BJ (cell line): ENCODE data around the gene RPLP1. TPM values are rescaled to one million over a fixed set of nuclear protein-coding genes. Genes with fewer than 3 reads are reported as not detected.

ENCODE experiments used
- CTCF ChIA-PET: fragments of 350-600 bp; formaldehyde crosslinking; extraction: SDS; loops from one replicate; lab custom pipeline; 2021; ENCODE audit warnings: antibody characterized with exemption, inconsistent platforms; lab: Yijun Ruan, JAX
- POLR2A ChIA-PET: fragments of 300-600 bp; sonication (Branson Sonifier 250); formaldehyde crosslinking; extraction: SDS; loops from one replicate; lab custom pipeline; 2021; ENCODE audit warnings: antibody characterized with exemption; lab: Charles Lee
- DNase-seq: peaks from one replicate; pipeline ENCODE4 v3.0.0-alpha.2; 2011; ENCODE audit warnings: low read depth
- H3K27me3 ChIP-seq: 2 replicates; pipeline ENCODE4 v1.6.0; 2011; ENCODE audit warnings: low read length; ENCODE audit not compliant: control insufficient read depth, insufficient read depth
- H3K36me3 ChIP-seq: 2 replicates; pipeline ENCODE4 v1.5.1; 2011; ENCODE audit warnings: low read length; ENCODE audit not compliant: control insufficient read depth, insufficient read depth
- H3K4me3 ChIP-seq: 2 replicates; pipeline ENCODE4 v1.5.1; 2011; ENCODE audit warnings: low read depth, mild to moderate bottlenecking, control low read depth, low read length
- CTCF ChIP-seq: IDR thresholded peaks from 2 replicates; pipeline ENCODE4 v1.5.1; 2011; ENCODE audit warnings: low read depth, mild to moderate bottlenecking, control low read depth, inconsistent platforms, low read length, moderate library complexity; ENCODE audit not compliant: insufficient read depth
- polyA plus RNA-seq: library from polyadenylated mRNA; depleted of rRNA; stranded (reverse); fragments of >200 nt; gene quantifications from 2 replicates; pipeline ENCODE4 v1.2.3, GENCODE V29; 2011

The RPLP1 gene
- polyA plus RNA-seq, 1 experiment = 1,191 TPM

GRCh38 chr15:69422336-69422895, 30.2 kb upstream of the RPLP1 start:
- no peaks in the 10 kb centered on the region for H3K36me3 ChIP-seq
- TF ChIP-seq CTCF = no peak
- CTCF ChIA-PET = interaction anchor here (0.6 to 1.4 kb wide), 3 partner anchors 11 to 673 kb away, joined by 3 to 5 read pairs (median 4); no protein-coding TSS in a partner anchor
- H3K4me3 ChIP-seq = no peak overlapping the region
- DNase-seq = peak; percentile 51
- POLR2A ChIA-PET = no interaction called here
- no peaks in the 10 kb centered on the region for H3K27me3 ChIP-seq

- CTCF ChIA-PET = interaction anchor here (0.7 to 1.4 kb wide), 2 partner anchors 43 to 748 kb away, joined by 3 read pairs; no protein-coding TSS in a partner anchor
- POLR2A ChIA-PET = no interaction called here
- no peak for DNase-seq
- H3K36me3 ChIP-seq = no peaks in the 10 kb centered on the region
- no peak for TF ChIP-seq CTCF
- no peak overlapping the region for H3K4me3 ChIP-seq
- H3K27me3 ChIP-seq = no peaks in the 10 kb centered on the region
These were observed 28.6 kb upstream of the RPLP1 start for GRCh38 chr15:69424001-69424400.

GRCh38 chr15:69424748-69425413, 27.7 kb upstream of the RPLP1 start:
- no peak for DNase-seq
- ChIA-PET POLR2A (no interaction called here), CTCF (interaction anchor here (1.4 kb wide), 1 partner anchor 42 kb away, joined by 3 read pairs; no protein-coding TSS in a partner anchor)
- Histone ChIP-seq H3K27me3 (no peaks in the 10 kb centered on the region), H3K4me3 (no peak overlapping the region), H3K36me3 (no peaks in the 10 kb centered on the region)
- no peak for TF ChIP-seq CTCF

- ChIA-PET POLR2A (no interaction called here), CTCF (no interaction called here)
- no peaks in the 10 kb centered on the region for H3K27me3 ChIP-seq
- no peaks in the 10 kb centered on the region for H3K36me3 ChIP-seq
- DNase-seq = no peak
- H3K4me3 ChIP-seq = no peak overlapping the region
- TF ChIP-seq CTCF = no peak
These were observed 18.8 kb upstream of the RPLP1 start for GRCh38 chr15:69433831-69434230.

GRCh38 chr15:69434238-69434637, 18.4 kb upstream of the RPLP1 start:
- no peak overlapping the region for H3K4me3 ChIP-seq
- no peaks in the 10 kb centered on the region for H3K36me3 ChIP-seq
- no peak for DNase-seq
- H3K27me3 ChIP-seq = no peaks in the 10 kb centered on the region
- POLR2A ChIA-PET = no interaction called here
- CTCF ChIA-PET = interaction anchor here (1.4 kb wide), 1 partner anchor 10 kb away, joined by 3 read pairs; no protein-coding TSS in a partner anchor
- no peak for TF ChIP-seq CTCF
